Endothelial cell of umbilical vein (primary cell): ENCODE data around the gene RIBC2. TPM values are rescaled to one million over a fixed set of nuclear protein-coding genes. Genes with fewer than 3 reads are reported as not detected.

ENCODE experiments used
- BruUV-seq: library from RNA; stranded (reverse); fragments of 400-500 nt; replicated peaks from 2 replicates; lab custom pipeline; 2021; lab: Mats Ljungman, UMichigan
- CTCF ChIA-PET: fragments of 300-600, 350-600 bp; sonication (Branson Sonifier 250); formaldehyde crosslinking; loops from one replicate; lab custom pipeline; 2021; ENCODE audit warnings: antibody characterized with exemption, inconsistent platforms; lab: Charles Lee
- POLR2A ChIA-PET: fragments of 300-600, 350-600 bp; sonication (Branson Sonifier 250); formaldehyde crosslinking; loops from one replicate; lab custom pipeline; 2021; ENCODE audit warnings: antibody characterized with exemption, inconsistent platforms; lab: Charles Lee
- DNase-seq: peaks from one replicate; pipeline ENCODE4 v3.0.0-alpha.2; 2011; ENCODE audit warnings: low read depth, low spot score
- FAIRE-seq: peaks from 2 replicates; lab custom pipeline; 2011; peaks lifted over from hg19 to GRCh38; lab: Jason Lieb, UNC
- H2AFZ ChIP-seq: 2 replicates; pipeline ENCODE4 v1.6.0; 2012; ENCODE audit warnings: low read depth, low read length, control low read depth, inconsistent platforms
- H3K27ac ChIP-seq: 2 replicates; pipeline ENCODE4 v1.5.1; 2011; ENCODE audit warnings: low read depth, mild to moderate bottlenecking, control low read depth, low read length, moderate library complexity; ENCODE audit not compliant: insufficient read depth
- H3K27me3 ChIP-seq, 2 experiments: 2 replicates each; pipeline versions ENCODE4 v1.6.0 to v1.6.1; 2011; ENCODE audit warnings: low read length in 2 of 2, mixed read lengths in 1 of 2; ENCODE audit not compliant: control insufficient read depth in 2 of 2, insufficient read depth in 2 of 2
- H3K36me3 ChIP-seq, 2 experiments: 2 replicates in 1 of 2; 3 replicates in 1 of 2; pipeline ENCODE4 v1.5.1; 2011; ENCODE audit warnings: low read length in 2 of 2, mild to moderate bottlenecking in 1 of 2, moderate library complexity in 1 of 2; ENCODE audit not compliant: control insufficient read depth in 2 of 2, insufficient read depth in 2 of 2; ENCODE audit errors: extremely low read depth in 1 of 2
- H3K4me1 ChIP-seq: 3 replicates; pipeline ENCODE4 v1.5.1; 2011; ENCODE audit warnings: mild to moderate bottlenecking, low read length; ENCODE audit not compliant: control insufficient read depth, insufficient read depth; ENCODE audit errors: extremely low read depth
- H3K4me2 ChIP-seq: 2 replicates; pipeline ENCODE4 v1.6.1; 2011; ENCODE audit warnings: low read length, control low read depth, mixed read lengths; ENCODE audit not compliant: insufficient read depth
- H3K4me3 ChIP-seq, 3 experiments: fragments of 200-600 bp in 1 of 3; sonication (generic), shearing (Covaris generic) in 1 of 3; replicated peaks in 1 of 3; 2 replicates each; pipeline ENCODE4 v1.5.1; 2011 to 2016; ENCODE audit warnings: control low read depth in 3 of 3, low read length in 3 of 3, mild to moderate bottlenecking in 2 of 3, inconsistent platforms in 1 of 3, low read depth in 1 of 3, moderate library complexity in 1 of 3; ENCODE audit not compliant: insufficient read depth in 1 of 3
- H3K79me2 ChIP-seq: 2 replicates; pipeline ENCODE4 v1.6.0; 2012; ENCODE audit warnings: low read length, inconsistent platforms; ENCODE audit not compliant: control insufficient read depth, insufficient read depth
- H3K9ac ChIP-seq: replicated peaks from 2 replicates; pipeline ENCODE3; 2011; ENCODE audit warnings: low read length, control low read depth; ENCODE audit not compliant: insufficient read depth; ENCODE audit errors: extremely low read depth
- H3K9me1 ChIP-seq: replicated peaks from 3 replicates; pipeline ENCODE4 v1.6.0; 2011; ENCODE audit warnings: mild to moderate bottlenecking, low read length; ENCODE audit not compliant: control insufficient read depth, insufficient read depth; ENCODE audit errors: extremely low read depth
- H3K9me3 ChIP-seq: replicated peaks from 2 replicates; pipeline ENCODE4 v1.5.1; 2012; ENCODE audit warnings: low read length, inconsistent platforms; ENCODE audit not compliant: control insufficient read depth, insufficient read depth
- H4K20me1 ChIP-seq: replicated peaks from 2 replicates; pipeline ENCODE3; 2011; ENCODE audit warnings: mild to moderate bottlenecking, low read length; ENCODE audit not compliant: control insufficient read depth, insufficient read depth; ENCODE audit errors: extremely low read depth
- EZH2 ChIP-seq: IDR thresholded peaks from 2 replicates; pipeline ENCODE4 v1.6.1; 2012; ENCODE audit warnings: borderline replicate concordance, low read depth, mild to moderate bottlenecking, moderate library complexity, low read length, inconsistent platforms; ENCODE audit not compliant: severe bottlenecking
- FOS ChIP-seq: IDR thresholded peaks from 2 replicates; pipeline ENCODE4 v1.6.1; 2011; ENCODE audit warnings: mild to moderate bottlenecking, low read length, moderate library complexity, borderline replicate concordance; ENCODE audit not compliant: insufficient read depth
- GATA2 ChIP-seq: IDR thresholded peaks from 2 replicates; pipeline ENCODE4 v1.7.0; 2011; ENCODE audit warnings: low read depth, mild to moderate bottlenecking, moderate library complexity, mixed read lengths, low read length; ENCODE audit not compliant: insufficient read length, insufficient read depth
- JUN ChIP-seq: IDR thresholded peaks from 2 replicates; pipeline ENCODE4 v1.6.1; 2011; ENCODE audit warnings: borderline replicate concordance, low read depth; ENCODE audit not compliant: insufficient read length, insufficient read depth
- MYC ChIP-seq: IDR thresholded peaks from one replicate; pipeline ENCODE4 v1.6.1; 2011; ENCODE audit warnings: mild to moderate bottlenecking, low read depth, low read length
- POLR2A ChIP-seq: IDR thresholded peaks from 2 replicates; pipeline ENCODE4 v1.6.1; 2012; ENCODE audit warnings: low read depth, mild to moderate bottlenecking, control low read depth, low read length
- POLR2AphosphoS5 ChIP-seq: IDR thresholded peaks from 2 replicates; pipeline ENCODE4 v1.6.1; 2012; ENCODE audit warnings: low read depth, mild to moderate bottlenecking, control low read depth, low read length, moderate library complexity; ENCODE audit not compliant: insufficient read depth
- dilution Hi-C: fragments of 300-500 bp; cut with MboI; formaldehyde crosslinking; loops from one replicate; pipeline ENCODE4 v1.15.0; 2019; ENCODE audit warnings: low sequenced_read_pairs; ENCODE audit not compliant: extremely low pct_ligation_motif_present
- intact Hi-C: fragments of 100-400 bp; cut with micrococcal nuclease; formaldehyde crosslinking; loops from one replicate; pipeline ENCODE4 v1.10.0; 2022
- polyA plus RNA-seq, 4 experiments: library from polyadenylated mRNA; depleted of rRNA in 3 of 4; stranded (reverse) in 3 of 4; unstranded in 1 of 4; fragments of >200 nt; gene quantifications; 2 replicates each; pipeline versions ENCODE4 v1.2.1 to v1.2.3, GENCODE V29; 2011 to 2012; ENCODE audit warnings: missing spikeins in 1 of 4
- total RNA-seq: library from RNA; stranded (reverse); gene quantifications from 2 replicates; pipeline ENCODE4 v1.2.3, GENCODE V29; 2021
- TF ChIP-seq, protein P1 (sequence below): IDR thresholded peaks from 2 replicates; pipeline ENCODE4 v1.6.1; 2011; ENCODE audit not compliant: insufficient read depth, insufficient read length
- TF ChIP-seq, protein P2 (sequence below), 2 donors: IDR thresholded peaks; 1 replicate in 1 of 2; 2 replicates in 1 of 2; pipeline ENCODE4 v1.5.1; 2011; ENCODE audit warnings: low read length in 2 of 2, mild to moderate bottlenecking in 2 of 2, moderate library complexity in 2 of 2, control low read depth in 1 of 2, inconsistent platforms in 1 of 2, low read depth in 1 of 2; ENCODE audit not compliant: insufficient read depth in 1 of 2; ENCODE audit errors: extremely low read depth in 1 of 2

RIBC2 gene
- total and polyA plus RNA-seq, 2 donors (not counting 3 experiments of a cell fraction or from before 2014, with no cell fraction given): 1.2 to 5.7 TPM

DNA sequence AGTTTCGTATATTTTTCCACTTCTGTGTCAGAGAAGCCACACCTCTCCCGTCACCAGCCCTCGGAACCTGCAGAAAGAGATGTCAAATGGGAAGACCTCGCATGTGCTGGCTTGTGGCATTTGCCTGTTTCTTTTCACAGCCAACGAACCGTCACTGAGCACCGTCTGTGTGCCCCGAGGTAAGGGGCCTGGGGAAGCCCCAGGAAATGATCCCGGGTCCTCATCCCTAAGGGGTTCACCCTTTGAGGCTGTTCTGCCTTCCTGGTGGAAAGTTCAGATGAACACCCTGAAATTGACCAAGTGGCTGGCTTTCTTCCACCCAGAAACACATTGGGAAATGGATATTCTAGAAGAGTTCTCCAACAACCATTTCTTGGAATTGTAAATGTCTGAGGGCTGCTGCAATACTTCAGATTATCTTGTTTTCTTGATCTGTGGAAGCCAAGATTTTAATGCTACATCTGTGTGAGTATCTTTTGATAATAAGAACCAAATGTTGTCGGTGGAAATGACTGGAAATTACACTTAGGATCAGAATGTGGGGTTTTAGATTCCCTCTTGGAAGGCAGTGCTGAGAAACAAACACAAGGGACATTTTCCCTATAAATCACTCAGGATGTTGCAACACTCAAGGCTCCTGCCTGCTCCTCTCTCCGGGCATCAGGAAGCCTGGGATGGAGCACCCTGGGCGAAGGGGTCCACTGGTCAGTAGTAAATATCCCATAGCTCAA, 37.6 kb downstream of the RIBC2 start:
- H2AFZ ChIP-seq: no peak overlapping the region
- H3K79me2 ChIP-seq: no peaks in the 10 kb centered on the region
- no peaks in the 10 kb centered on the region for H3K4me1 ChIP-seq
- ChIA-PET POLR2A (no interaction called here), CTCF (no interaction called here)
- H3K27ac ChIP-seq: no peak overlapping the region
- TF ChIP-seq, protein P1, sequence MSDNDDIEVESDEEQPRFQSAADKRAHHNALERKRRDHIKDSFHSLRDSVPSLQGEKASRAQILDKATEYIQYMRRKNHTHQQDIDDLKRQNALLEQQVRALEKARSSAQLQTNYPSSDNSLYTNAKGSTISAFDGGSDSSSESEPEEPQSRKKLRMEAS: no peak
- TF ChIP-seq EZH2 (no peak), GATA2 (no peak), FOS (no peak), JUN (no peak), POLR2A (no peak), POLR2AphosphoS5 (no peak), MYC (no peak)
- TF ChIP-seq, protein P2, sequence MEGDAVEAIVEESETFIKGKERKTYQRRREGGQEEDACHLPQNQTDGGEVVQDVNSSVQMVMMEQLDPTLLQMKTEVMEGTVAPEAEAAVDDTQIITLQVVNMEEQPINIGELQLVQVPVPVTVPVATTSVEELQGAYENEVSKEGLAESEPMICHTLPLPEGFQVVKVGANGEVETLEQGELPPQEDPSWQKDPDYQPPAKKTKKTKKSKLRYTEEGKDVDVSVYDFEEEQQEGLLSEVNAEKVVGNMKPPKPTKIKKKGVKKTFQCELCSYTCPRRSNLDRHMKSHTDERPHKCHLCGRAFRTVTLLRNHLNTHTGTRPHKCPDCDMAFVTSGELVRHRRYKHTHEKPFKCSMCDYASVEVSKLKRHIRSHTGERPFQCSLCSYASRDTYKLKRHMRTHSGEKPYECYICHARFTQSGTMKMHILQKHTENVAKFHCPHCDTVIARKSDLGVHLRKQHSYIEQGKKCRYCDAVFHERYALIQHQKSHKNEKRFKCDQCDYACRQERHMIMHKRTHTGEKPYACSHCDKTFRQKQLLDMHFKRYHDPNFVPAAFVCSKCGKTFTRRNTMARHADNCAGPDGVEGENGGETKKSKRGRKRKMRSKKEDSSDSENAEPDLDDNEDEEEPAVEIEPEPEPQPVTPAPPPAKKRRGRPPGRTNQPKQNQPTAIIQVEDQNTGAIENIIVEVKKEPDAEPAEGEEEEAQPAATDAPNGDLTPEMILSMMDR (IDR thresholded peaks at IDR 0.05; ENCODE audit: extremely low read depth in 1 of 2, insufficient read depth in 1 of 2, low read depth in 1 of 2, low read length in 2 of 2): no peak
- no peaks in the 10 kb centered on the region for H3K9me3 ChIP-seq
- H3K4me3 ChIP-seq: no peak overlapping the region
- no peaks in the 10 kb centered on the region for H3K9me1 ChIP-seq
- dilution Hi-C loops (no loop called here), intact Hi-C loops (no loop called here)
- H3K36me3 ChIP-seq: no peaks in the 10 kb centered on the region
- no TSS peak for BruUV-seq
- H3K4me2 ChIP-seq: no peak overlapping the region
- no peak for DNase-seq
- no peaks in the 10 kb centered on the region for H4K20me1 ChIP-seq
- no peak for FAIRE-seq
- H3K27me3 ChIP-seq: peaks cover 2% of the 10 kb centered on the region in 2 experiments
- no peak overlapping the region for H3K9ac ChIP-seq
